ENCODE data around the gene SPINT1.

SPINT1 gene

DNA sequence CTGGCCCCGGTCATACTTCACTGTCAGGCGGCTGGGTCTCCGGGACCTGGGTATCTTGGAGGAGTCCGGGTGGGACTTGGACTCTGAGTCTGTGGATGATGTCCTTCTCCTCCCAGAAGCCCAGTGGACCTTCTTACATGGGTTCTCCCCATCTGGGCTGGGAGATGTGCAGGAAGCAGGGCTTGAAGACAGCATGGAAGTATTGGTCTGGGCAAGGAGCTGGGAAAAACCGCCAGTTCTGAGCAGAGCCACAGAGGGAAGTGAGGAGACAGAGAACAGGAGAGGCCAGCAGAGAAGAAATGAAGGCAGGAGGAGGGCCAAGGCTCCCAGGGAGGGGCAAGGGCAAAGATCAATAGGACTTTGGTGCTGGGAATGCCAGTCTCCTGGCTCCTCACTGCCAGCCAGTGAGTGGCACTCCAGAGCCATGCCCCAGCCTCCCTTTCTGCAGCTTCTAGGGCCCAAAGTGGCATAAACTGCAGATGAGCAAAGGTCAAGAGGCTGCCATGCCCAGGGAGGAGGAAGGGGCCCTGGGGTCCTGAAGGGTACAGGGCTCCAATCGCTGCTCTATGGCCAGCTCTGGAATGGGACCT is 15.3 kb upstream of the SPINT1 start, which contains the start of gene PPP1R14D:
TSS of gene PPP1R14D (minus strand) at position 262 of the 590 bp plus-strand sequence. CDS start at position 195, 67 bp downstream.
- in situ Hi-C loops (cut with HindIII; ENCODE audit: low sequenced_read_pairs), result no loop called here

DNA sequence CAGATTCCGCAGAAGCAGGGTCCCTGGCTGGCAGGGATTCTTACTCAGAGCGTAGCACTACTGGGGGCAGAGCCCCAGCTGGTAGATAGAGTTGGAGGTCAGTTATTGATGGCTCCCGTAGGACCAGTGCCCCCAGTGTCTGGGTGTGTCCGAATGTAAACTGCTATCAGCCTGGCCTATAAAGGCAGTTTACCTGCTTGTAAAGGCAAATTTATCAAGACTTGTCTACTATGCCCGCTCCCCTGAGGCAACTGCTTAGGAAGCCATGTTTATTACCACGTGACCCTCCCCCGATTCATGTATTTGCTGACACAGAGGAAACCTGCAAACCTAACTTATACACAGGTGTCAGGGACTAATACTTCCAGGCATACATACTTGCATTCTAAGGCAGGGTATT is 14.7 kb upstream of the SPINT1 start:
- in situ Hi-C loops (cut with HindIII; ENCODE audit: low sequenced_read_pairs), result no loop called here

DNA sequence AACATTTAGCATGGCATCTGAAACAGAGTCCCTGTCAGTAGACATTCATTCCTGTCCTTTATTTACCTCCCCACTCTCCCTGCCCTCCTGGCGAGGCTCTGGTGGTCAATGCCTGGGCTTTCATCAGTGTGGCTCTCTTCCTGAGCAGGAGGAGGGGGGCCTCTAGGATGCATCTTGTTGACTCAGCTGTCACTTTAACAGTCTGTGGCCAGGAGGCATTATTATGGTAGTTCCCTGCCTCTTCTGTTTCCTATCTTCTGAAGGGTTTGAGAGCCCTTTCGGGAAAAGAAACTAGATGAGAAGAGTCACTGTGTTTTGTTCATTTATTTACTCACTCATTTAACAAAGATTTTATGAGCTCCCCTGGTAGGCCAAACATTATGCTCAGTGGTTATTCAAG is 13.0 kb upstream of the SPINT1 start:
- in situ Hi-C loops (cut with HindIII; ENCODE audit: low sequenced_read_pairs), result no loop called here

DNA sequence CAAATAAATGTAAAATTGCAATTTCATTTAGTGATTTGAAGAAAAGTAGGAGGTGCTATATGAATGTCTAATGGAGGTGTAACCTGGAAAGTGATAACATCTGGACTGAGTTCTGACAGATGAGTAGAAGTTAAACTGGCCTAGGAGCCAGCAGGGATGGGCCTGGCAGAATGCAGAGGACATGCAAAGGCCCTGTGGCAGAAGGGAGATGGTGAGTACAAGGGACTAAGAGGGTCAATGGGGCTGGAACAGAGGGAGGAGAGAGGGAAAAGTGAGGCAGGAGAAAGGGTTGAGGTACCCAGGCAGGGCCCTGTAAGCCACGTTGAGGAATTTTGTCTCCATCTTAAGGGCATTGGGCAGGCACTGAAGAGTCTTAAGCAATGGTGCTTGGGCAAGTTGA is 12.0 kb upstream of the SPINT1 start:
- in situ Hi-C loops (cut with HindIII; ENCODE audit: low sequenced_read_pairs), result no loop called here

DNA sequence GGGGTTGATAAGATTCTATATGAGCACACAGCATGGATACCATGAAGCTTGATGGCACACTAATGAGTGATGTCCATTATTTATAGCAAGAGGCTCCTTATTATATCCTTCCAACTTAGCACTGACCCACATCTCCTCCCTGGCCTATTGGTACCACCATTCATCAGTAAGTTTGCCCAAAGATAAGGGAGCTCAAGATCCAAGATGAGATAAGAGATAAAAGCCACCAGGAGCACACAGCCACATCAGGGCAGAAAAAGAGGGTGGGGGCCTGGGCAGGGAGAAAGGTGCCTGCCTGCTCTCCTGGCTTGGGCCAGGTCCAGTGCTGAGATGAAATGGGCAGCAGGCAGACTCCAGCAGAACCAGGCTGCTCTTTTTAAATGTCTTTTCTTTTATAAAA is 10.9 kb upstream of the SPINT1 start:
- in situ Hi-C loops (cut with HindIII; ENCODE audit: low sequenced_read_pairs), result no loop called here

DNA sequence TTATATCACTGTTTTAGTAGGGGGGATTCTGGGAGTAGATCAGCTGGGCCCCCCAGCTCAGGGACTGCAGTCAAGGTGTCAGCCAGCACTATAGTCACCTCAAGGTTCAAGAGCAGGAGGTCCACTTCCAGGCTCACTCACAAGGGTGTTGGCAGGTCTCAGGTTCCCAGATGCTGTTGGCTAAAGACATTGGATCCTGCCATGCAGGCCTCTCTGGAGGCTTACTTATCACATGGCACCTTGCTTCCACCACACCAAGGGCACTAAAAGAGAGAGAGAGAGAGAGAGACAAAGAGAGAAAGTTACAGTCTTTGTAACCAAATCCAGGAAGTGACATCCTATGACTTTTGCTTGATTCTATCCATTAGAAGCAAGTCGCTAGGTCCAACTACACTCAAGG is 7.8 kb upstream of the SPINT1 start:
- in situ Hi-C loops (cut with HindIII; ENCODE audit: low sequenced_read_pairs), result loop anchor here (5.0 kb wide), 1 partner anchor 51 kb away; no protein-coding TSS in a partner anchor

DNA sequence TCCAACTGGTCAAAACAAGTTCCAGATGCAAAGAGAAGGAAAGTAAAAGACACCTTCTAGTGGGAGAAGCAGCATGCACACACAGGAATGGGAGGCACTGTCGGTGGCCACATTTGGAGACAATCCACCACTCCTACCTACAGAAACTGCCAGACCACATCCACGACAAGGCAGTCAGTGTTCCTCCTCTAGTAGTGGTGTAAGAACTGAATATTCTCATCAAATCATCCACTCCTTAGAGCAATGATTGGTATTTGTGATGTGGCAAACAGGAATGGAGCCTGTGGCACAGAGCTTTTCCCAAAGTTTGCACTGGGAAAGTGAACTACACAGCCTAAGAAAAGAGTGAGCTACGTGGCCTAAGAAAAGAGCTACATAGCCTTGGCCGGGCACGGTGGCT is 5.1 kb upstream of the SPINT1 start:
- in situ Hi-C loops (cut with HindIII; ENCODE audit: low sequenced_read_pairs), result loop anchor here (5.0 kb wide), 1 partner anchor 49 kb away; no protein-coding TSS in a partner anchor

DNA sequence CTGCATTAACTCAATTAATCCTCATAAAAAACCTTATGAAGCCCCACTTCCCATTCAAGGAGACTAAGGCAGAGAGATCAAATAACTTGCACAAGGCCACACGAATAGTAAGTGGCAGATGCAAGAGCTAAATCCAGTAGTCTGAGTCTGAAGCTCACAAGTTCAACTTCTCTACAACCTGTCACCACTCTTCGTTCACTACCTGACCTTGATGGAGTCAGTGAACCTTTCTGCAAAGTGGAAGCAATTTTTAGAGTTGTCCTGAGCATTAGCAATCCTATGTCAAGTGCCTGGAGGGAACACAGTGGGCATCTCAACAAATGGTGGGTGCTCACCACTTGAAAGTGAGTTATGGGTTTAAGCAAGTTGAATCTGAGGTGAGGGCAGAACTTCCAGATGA is 2.1 kb upstream of the SPINT1 start:
- in situ Hi-C loops (cut with HindIII; ENCODE audit: low sequenced_read_pairs), result no loop called here

DNA sequence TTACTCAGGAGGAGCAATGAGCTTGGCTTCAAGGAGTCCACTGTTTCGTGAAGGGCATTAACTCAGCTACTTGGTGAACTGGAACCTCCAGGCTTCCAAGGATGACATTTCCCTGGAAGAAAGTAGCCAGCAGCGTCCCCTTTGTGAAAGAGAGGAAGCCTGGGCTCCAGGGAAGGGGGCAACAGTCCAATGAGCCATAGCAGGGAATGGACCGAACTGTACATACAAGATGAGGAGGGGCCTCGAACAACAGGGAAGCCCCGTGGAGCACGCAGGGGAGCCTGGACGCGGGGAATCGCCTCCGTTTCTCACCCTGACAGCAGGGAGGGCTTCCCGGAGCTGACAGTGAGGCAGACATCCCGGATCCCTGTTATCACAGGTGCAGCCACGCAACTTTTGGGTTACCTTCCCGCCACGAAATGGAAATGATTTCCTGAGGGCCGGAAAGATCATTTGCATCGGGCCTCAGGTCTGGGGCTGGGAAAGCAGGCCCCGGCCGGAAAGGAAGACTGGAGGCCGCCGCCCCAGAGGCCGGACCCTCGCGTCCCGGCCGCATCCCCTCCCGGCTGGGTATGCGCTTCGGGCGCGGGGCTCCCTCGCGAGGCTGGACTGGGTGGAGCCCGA is 475 bp upstream of the SPINT1 start:
- in situ Hi-C loops (cut with HindIII; ENCODE audit: low sequenced_read_pairs), result no loop called here

DNA sequence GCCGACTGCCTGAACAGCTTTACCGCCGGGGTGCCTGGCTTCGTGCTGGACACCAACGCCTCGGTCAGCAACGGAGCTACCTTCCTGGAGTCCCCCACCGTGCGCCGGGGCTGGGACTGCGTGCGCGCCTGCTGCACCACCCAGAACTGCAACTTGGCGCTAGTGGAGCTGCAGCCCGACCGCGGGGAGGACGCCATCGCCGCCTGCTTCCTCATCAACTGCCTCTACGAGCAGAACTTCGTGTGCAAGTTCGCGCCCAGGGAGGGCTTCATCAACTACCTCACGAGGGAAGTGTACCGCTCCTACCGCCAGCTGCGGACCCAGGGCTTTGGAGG is 815 bp downstream of the SPINT1 start:
- in situ Hi-C loops (cut with HindIII; ENCODE audit: low sequenced_read_pairs), result no loop called here

DNA sequence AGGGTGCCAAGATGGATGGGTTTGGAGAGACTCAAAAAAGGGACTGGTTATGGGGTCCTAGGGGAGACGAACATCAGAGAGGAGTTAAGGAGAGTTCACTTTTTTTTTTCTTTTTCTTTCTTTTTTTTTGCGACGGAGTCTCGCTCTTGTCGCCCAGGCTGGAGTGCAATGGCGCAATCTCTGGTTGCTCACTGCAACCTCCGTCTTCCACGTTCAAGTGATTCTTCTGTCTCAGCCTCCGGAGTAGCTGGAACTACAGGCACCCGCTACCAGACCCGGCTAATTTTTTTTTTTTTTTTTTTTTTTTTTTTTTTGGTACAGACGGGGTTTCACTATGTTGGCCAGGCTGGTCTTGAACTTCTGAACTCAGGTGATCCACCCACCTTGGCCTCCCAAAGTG is 1.2 kb downstream of the SPINT1 start:
- in situ Hi-C loops (cut with HindIII; ENCODE audit: low sequenced_read_pairs), result no loop called here

DNA sequence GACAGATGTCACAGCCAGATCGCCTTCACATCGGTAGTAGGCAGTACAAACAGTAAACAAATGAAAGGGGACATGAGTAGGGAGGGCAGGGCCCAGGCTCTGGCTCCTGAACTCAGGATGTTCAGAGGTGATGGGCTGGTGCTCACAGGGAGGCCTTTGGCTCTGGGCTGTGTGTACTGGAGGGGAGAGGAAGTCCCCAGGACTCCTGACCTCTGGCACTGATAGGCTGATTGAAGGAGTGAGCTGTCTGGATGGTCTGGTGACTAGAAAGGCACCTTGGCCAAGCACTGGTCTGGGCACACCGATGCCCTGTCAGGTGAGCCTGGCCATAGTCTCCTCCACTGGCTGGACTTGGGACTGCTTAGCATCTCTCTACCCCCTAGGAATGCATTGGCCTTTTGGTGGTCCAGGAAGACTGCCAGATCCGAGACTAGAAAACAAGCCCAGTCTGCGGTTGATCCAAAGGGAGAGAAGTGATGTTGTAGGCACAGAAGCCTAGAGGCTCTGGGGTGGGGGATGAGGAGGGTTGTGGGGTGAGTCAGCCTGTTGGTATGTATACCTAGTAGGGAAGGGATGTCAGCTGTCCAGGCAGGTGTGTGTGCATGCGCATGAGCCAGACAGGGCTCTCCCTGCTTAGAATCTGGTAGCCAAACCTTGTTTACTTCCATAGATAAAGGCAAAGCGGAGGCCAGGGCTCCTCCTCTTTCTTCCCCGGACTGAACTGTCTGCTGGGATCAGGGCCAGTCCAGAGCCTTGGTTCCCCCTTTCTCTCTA is 1.9 kb downstream of the SPINT1 start:
- in situ Hi-C loops (cut with HindIII; ENCODE audit: low sequenced_read_pairs), result no loop called here

DNA sequence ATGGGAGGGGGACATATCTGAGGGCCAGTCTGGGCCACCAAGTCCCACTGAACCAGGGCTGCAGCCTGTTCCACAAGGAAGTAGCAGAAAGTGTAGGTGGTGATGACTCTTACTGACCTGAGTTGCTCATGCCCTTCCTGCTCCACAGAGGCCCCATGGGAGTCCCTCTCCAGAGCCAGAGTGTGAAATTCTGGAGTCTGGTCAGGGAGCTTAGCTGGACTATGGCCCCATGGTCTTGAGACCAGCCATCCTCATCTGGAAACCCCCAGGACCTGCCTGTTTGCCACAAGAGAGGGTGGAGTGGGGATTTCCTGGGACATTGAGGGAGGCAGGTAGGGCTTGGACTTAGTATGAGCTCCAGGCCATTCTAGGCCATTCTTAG is 3.0 kb downstream of the SPINT1 start:
- in situ Hi-C loops (cut with HindIII; ENCODE audit: low sequenced_read_pairs), result no loop called here

DNA sequence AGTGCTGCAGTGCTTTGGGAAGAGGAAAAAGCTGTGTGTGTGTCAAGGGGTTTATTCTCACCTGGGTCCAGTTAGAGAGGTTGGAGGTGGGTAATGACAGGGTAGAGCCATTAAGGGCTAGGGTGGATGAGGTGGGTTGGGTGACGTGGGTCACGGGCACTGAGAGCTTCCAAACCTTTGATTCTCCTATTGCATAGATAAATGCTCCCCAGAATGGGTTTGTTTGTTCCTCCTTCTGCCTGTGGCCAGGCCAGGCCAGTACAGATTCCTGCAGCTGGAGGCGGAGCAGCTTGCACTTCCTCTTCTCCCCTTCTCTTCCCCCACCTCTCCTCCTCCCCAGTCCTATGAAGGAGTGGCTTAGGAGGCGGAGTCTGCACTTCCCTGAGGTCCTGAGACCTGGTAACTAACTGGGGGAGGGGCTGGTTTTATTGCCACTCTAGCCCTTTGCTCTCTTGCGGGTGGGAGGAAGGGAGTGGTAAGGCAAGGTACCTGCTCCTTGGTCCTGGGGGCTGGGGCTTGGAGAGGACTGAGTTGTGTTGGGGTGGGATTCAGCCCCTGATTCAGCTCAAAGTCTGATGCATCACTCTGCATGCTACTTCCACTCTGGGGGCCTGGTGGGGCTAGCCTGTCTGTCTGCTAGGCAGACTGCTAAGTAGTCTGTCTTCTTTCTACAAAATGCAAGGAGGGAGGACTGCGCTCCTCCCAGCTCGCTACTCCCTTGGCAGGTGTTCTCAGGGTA is 3.5 kb downstream of the SPINT1 start:
- in situ Hi-C loops (cut with HindIII; ENCODE audit: low sequenced_read_pairs), result no loop called here

DNA sequence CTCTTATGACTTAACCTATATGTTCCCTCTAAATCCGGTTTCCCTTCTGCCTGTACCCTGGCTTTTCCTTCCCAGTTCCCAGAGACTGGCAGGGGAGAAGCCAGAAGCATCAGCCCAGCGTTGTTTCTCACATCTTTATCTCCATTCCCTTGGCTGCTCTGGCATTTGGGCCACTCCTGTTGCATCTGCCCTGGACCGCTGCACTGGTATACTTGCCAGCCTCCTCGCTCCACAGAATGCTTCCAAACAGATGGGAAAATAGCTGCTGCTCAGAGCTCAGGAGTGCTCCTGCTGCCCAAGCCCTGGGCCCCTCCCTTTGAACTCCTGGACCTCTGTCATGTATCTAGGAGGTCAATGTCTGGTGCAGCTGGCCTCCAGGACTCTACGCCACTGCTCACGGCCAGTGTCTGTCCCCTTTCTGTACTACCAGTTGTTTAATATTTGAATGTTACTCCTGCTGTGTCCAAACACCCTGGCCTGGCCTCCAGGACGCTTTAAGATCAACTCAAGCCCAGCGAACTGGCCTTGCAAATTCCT is 6.8 kb downstream of the SPINT1 start:
- in situ Hi-C loops (cut with HindIII; ENCODE audit: low sequenced_read_pairs), result no loop called here

DNA sequence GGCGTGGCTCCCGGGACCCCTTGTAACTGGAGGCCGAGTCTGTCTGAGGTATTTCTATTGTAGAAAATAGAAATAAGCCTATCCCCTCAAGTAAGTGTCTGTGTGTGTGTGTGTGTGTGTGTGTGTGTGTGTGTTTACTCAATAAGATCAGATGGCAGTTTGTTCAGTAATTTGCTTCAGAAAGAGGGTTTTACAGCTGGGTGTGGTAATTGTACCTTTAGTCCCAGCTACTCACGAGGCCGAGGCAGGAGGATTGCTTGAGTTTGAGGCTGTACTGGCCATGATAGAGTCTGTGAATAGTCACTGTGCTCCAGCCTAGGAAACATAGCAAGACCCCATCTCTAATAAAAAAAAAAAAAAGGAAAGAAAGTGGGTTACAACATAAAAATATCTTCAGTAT is 8.7 kb downstream of the SPINT1 start:
- in situ Hi-C loops (cut with HindIII; ENCODE audit: low sequenced_read_pairs), result no loop called here

DNA sequence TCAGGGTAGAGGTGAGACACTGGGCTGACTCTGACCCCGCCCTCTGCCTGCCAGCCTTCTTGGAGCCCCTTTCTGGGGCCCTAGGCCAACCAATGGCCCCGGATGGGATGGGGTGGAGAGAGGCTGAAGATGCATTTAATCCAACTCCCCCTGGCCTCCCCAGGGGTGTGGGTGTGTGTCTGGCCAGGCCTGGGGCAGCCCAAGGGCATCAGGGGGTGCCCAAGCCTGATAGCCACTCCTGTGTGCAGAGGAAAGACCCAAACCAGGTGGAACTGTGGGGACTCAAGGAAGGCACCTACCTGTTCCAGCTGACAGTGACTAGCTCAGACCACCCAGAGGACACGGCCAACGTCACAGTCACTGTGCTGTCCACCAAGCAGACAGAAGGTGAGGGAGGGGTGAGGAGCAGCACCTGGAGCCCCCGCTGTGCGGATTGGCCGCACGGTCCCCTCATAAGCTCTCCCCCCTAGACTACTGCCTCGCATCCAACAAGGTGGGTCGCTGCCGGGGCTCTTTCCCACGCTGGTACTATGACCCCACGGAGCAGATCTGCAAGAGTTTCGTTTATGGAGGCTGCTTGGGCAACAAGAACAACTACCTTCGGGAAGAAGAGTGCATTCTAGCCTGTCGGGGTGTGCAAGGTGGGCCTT is 9.5 kb downstream of the SPINT1 start:
- in situ Hi-C loops (cut with HindIII; ENCODE audit: low sequenced_read_pairs), result no loop called here

DNA sequence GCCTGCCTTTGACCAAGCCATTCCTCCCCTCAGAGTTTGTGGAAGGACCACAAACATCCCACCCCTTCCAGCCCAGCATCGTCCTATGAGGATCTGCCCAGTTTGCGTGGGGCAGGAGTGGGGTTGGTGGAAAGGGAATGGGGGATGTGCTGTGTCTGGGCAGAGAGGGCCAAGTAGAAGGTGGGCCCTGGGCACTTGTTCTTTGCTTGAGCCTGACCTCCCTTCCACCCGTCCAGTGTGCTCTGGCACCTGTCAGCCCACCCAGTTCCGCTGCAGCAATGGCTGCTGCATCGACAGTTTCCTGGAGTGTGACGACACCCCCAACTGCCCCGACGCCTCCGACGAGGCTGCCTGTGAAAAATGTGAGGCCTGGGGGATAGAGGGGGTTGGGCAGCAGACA is 10.3 kb downstream of the SPINT1 start:
- in situ Hi-C loops (cut with HindIII; ENCODE audit: low sequenced_read_pairs), result no loop called here

DNA sequence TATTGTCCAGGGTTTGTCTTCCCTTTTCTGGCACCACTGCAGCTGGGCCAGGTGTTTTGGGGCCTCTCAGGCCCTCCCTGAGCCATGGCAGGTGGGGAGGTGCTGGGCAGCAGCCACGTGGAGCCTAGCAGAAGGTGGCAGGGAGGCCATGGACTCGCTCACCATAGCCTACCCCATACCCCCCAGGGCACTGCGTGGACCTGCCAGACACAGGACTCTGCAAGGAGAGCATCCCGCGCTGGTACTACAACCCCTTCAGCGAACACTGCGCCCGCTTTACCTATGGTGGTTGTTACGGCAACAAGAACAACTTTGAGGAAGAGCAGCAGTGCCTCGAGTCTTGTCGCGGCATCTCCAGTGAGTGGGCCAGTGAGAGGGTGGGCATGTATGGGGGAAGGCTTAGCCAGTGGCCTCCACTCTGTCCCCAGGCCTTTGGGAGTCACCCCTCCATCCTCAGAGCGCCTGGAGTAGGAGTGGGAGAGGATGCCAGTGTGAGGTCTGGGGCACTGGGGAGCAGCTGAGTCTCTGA is 11.9 kb downstream of the SPINT1 start:
- in situ Hi-C loops (cut with HindIII; ENCODE audit: low sequenced_read_pairs), result no loop called here

DNA sequence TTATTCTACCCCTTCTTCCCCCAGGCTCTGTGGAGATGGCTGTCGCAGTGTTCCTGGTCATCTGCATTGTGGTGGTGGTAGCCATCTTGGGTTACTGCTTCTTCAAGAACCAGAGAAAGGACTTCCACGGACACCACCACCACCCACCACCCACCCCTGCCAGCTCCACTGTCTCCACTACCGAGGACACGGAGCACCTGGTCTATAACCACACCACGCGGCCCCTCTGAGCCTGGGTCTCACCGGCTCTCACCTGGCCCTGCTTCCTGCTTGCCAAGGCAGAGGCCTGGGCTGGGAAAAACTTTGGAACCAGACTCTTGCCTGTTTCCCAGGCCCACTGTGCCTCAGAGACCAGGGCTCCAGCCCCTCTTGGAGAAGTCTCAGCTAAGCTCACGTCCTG is 12.9 kb downstream of the SPINT1 start:
- in situ Hi-C loops (cut with HindIII; ENCODE audit: low sequenced_read_pairs), result no loop called here

Measured in endothelial cell of hepatic sinusoid (primary cell).